ENCODE results near the gene TP53AIP1.

DNA sequence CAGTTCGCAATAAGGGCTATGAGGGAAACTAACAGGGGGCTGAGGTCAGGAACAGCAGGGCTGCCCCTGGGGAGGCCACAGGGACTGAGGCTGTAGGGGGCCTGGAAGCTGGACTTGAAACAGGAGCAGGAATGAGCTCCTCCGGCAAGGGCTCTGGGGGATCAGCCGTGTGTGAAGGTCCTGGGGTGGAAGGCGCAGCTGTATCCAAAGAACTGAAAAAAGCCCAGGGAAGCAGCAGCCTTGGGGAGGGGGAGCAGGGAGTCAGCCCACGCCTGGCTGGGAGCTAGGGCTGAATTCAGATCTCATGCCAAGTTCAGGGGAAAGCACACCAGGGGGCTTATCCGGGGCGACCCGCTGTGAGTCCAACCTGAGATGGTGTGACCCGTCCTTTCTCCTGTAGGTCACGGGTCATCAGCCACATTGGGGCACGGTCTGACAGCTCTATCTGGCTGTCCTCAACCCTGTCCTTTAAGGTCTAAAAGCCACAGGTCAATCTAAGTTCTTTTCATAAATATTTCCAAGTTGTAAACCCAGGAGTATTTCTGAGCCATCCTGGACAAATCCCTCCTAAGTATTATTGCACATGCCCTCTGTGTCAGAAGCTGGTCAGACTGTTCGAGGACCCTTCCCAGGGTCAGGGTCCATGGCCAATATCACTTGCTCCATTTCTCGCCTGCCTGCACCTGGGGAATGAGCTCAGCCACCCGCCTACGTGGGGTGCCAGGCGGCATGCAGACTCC, 18.0 kb downstream of the TP53AIP1 start:
- TF ChIP-seq CTCF (IDR thresholded peaks at IDR 0.05 in 2 of 3, conservative IDR thresholded peaks at IDR 0.05 in 1 of 3; ENCODE audit: control insufficient read depth in 2 of 3, extremely low read depth in 1 of 3, insufficient read depth in 1 of 3, low read depth in 3 of 3, low read length in 3 of 3) (no peak), TAF1 (IDR thresholded peaks at IDR 0.05; ENCODE audit: borderline replicate concordance, low read depth, low read length) (no peak), POLR2AphosphoS5 (IDR thresholded peaks at IDR 0.05; ENCODE audit: low read length) (no peak)
- TF ChIP-seq, protein P1, sequence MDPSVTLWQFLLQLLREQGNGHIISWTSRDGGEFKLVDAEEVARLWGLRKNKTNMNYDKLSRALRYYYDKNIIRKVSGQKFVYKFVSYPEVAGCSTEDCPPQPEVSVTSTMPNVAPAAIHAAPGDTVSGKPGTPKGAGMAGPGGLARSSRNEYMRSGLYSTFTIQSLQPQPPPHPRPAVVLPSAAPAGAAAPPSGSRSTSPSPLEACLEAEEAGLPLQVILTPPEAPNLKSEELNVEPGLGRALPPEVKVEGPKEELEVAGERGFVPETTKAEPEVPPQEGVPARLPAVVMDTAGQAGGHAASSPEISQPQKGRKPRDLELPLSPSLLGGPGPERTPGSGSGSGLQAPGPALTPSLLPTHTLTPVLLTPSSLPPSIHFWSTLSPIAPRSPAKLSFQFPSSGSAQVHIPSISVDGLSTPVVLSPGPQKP (IDR thresholded peaks at IDR 0.05; ENCODE audit: low read depth, low read length), result no peak

Data from GM12878 (cell line).